H1 (cell line): ENCODE measurements around the gene SMARCB1. TPM values are rescaled to one million over a fixed set of nuclear protein-coding genes. Genes with fewer than 3 reads are reported as not detected.

Experiments
- polyA plus RNA-seq, 7 experiments: library from polyadenylated mRNA; depleted of rRNA in 3 of 7; stranded (reverse) in 5 of 7; unstranded in 2 of 7; fragments of >200 nt in 5 of 7; fragments of 200-250 nt in 2 of 7; gene quantifications; 1 replicate in 5 of 7; 2 replicates in 1 of 7; 4 replicates in 1 of 7; pipeline versions ENCODE4 v1.2.1 to v1.2.3, GENCODE V29; 2011 to 2013; ENCODE audit warnings: missing spikeins in 2 of 7, mixed read lengths in 2 of 7
- small RNA-seq: library from polyadenylated mRNA; stranded (forward); fragments of <200 nt; extraction: miRNeasy Mini kit (QIAGEN cat#:217004); gene quantifications from one replicate; pipeline ENCODE3, GENCODE V24; 2013; ENCODE audit not compliant: insufficient read depth
- total RNA-seq: library from RNA; stranded (reverse); fragmentation: NEBNext Ultra II Directional; extraction: Animal tissue kit (Norgen Biotek cat#: 25700); gene quantifications from 2 replicates; pipeline ENCODE4 v1.2.1, GENCODE V29; 2021

SMARCB1 gene
- total and polyA plus RNA-seq, 2 of the 8 experiments (the other 6 are each of a cell fraction or from before 2014, with no cell fraction given), result 116 to 145 TPM

Small RNA genes lying within 50 kb of the gene (small RNA-seq; reads per million reads assigned to genes)
- gene RN7SL268P, result not detected

Other genes with a start within 250 kb of the SMARCB1 start
- gene IGLL1, start 206.7 kb upstream of the SMARCB1 start, total RNA-seq, result not detected in 2 replicates
- gene IGLL1, start 206.7 kb upstream of the SMARCB1 start, polyA plus RNA-seq (2011; rRNA removed), result not detected in 2 replicates
- gene DRICH1, start 154.6 kb upstream of the SMARCB1 start, total RNA-seq, result 0.28 TPM in 1 of 2 replicates, not detected in the other
- 0.19 and 0.21 TPM in 2 replicates for gene DRICH1, start 154.6 kb upstream of the SMARCB1 start, polyA plus RNA-seq (2011; rRNA removed)
- not detected in 2 replicates for gene RGL4, start 96.0 kb upstream of the SMARCB1 start, total RNA-seq
- not detected in 2 replicates for gene RGL4, start 96.0 kb upstream of the SMARCB1 start, polyA plus RNA-seq (2011; rRNA removed)
- 2.6 and 3.2 TPM in 2 replicates for gene ZNF70, start 35.9 kb upstream of the SMARCB1 start, total RNA-seq
- gene ZNF70, start 35.9 kb upstream of the SMARCB1 start, polyA plus RNA-seq (2011; rRNA removed), result 1.1 and 1.2 TPM in 2 replicates
- 0.52 and 0.77 TPM in 2 replicates for gene VPREB3, start 32.5 kb upstream of the SMARCB1 start, total RNA-seq
- 4.0 and 4.6 TPM in 2 replicates for gene VPREB3, start 32.5 kb upstream of the SMARCB1 start, polyA plus RNA-seq (2011; rRNA removed)
- 2.3 and 4.9 TPM in 2 replicates for gene C22orf15, start 24.0 kb upstream of the SMARCB1 start, total RNA-seq
- 4.2 and 6.9 TPM in 2 replicates for gene C22orf15, start 24.0 kb upstream of the SMARCB1 start, polyA plus RNA-seq (2011; rRNA removed)
- 94.5 and 104 TPM in 2 replicates for gene CHCHD10, start 19.0 kb upstream of the SMARCB1 start, total RNA-seq
- gene CHCHD10, start 19.0 kb upstream of the SMARCB1 start, polyA plus RNA-seq (2011; rRNA removed), result 58.3 and 109 TPM in 2 replicates
- gene MMP11, start 14.1 kb upstream of the SMARCB1 start, total RNA-seq, result 9.6 and 10.2 TPM in 2 replicates
- gene MMP11, start 14.1 kb upstream of the SMARCB1 start, polyA plus RNA-seq (2011; rRNA removed), result 18.3 and 29.7 TPM in 2 replicates
- 8.7 and 9.9 TPM in 2 replicates for gene DERL3, start 52.0 kb downstream of the SMARCB1 start, total RNA-seq
- gene DERL3, start 52.0 kb downstream of the SMARCB1 start, polyA plus RNA-seq (2011; rRNA removed), result 19.5 and 27.8 TPM in 2 replicates
- 12.5 and 13.2 TPM in 2 replicates for gene SLC2A11, start 70.9 kb downstream of the SMARCB1 start, total RNA-seq
- 9.1 and 10.7 TPM in 2 replicates for gene SLC2A11, start 70.9 kb downstream of the SMARCB1 start, polyA plus RNA-seq (2011; rRNA removed)
- gene MIF, start 107.4 kb downstream of the SMARCB1 start, total RNA-seq, result 1,082 and 1,119 TPM in 2 replicates
- gene MIF, start 107.4 kb downstream of the SMARCB1 start, polyA plus RNA-seq (2011; rRNA removed), result 1,870 and 2,008 TPM in 2 replicates
- 4.7 and 6.3 TPM in 2 replicates for gene GSTT2B, start 174.2 kb downstream of the SMARCB1 start, total RNA-seq
- gene GSTT2B, start 174.2 kb downstream of the SMARCB1 start, polyA plus RNA-seq (2011; rRNA removed), result 13.3 and 13.5 TPM in 2 replicates
- 1.7 and 2.1 TPM in 2 replicates for gene DDTL, start 179.9 kb downstream of the SMARCB1 start, total RNA-seq
- 2.2 and 3.1 TPM in 2 replicates for gene DDTL, start 179.9 kb downstream of the SMARCB1 start, polyA plus RNA-seq (2011; rRNA removed)
- 106 and 110 TPM in 2 replicates for gene DDT, start 187.5 kb downstream of the SMARCB1 start, total RNA-seq
- 336 and 341 TPM in 2 replicates for gene DDT, start 187.5 kb downstream of the SMARCB1 start, polyA plus RNA-seq (2011; rRNA removed)
- gene GSTT2, start 193.2 kb downstream of the SMARCB1 start, total RNA-seq, result 1.1 and 1.9 TPM in 2 replicates
- gene GSTT2, start 193.2 kb downstream of the SMARCB1 start, polyA plus RNA-seq (2011; rRNA removed), result 1.2 and 1.5 TPM in 2 replicates
- gene GSTT4, start 218.5 kb downstream of the SMARCB1 start, total RNA-seq, result not detected in 2 replicates
- gene GSTT4, start 218.5 kb downstream of the SMARCB1 start, polyA plus RNA-seq (2011; rRNA removed), result 0.08 and 0.14 TPM in 2 replicates
- gene CABIN1, start 224.3 kb downstream of the SMARCB1 start, total RNA-seq, result 62.6 and 62.9 TPM in 2 replicates
- 14.1 and 25.5 TPM in 2 replicates for gene CABIN1, start 224.3 kb downstream of the SMARCB1 start, polyA plus RNA-seq (2011; rRNA removed)